Measurements from ENCODE around the gene FGF7. TPM values are rescaled to one million over a fixed set of nuclear protein-coding genes. Genes with fewer than 3 reads are reported as not detected.
"Not testable (repeated sequence)": the region's sequence is repeated elsewhere in the genome, so short reads cannot be mapped to it uniquely, and the experiment has no call there.

FGF7 gene
- total RNA-seq, 1 donor from 2014 or later: 137 TPM

- no peak overlapping the region for H3K4me3 ChIP-seq
- H3K4me1 ChIP-seq: no peaks in the 10 kb centered on the region
- H3K27ac ChIP-seq: no peak overlapping the region
- H3K9me3 ChIP-seq: no peaks in the 10 kb centered on the region
- no peaks in the 10 kb centered on the region for H3K36me3 ChIP-seq
- TF ChIP-seq POLR2A (IDR thresholded peaks at IDR 0.05) (no peak), POLR2AphosphoS5 (IDR thresholded peaks at IDR 0.05; ENCODE audit: insufficient read depth in 1 of 2, low read depth in 1 of 2) (no peak), CTCF (IDR thresholded peaks at IDR 0.05) (no peak)
- no peak for DNase-seq (ENCODE audit: extremely low spot score in 2 of 2)
- intact Hi-C loops (cut with DNase I): no loop called here
- H3K27me3 ChIP-seq: no peaks in the 10 kb centered on the region
These were observed 84.2 kb downstream of the FGF7 start for GRCh38 chr15:49507261-49507660.

GRCh38 chr15:49512739-49513138, 89.7 kb downstream of the FGF7 start:
- H3K9me3 ChIP-seq; H3K4me1 ChIP-seq; DNase-seq (ENCODE audit: extremely low spot score in 2 of 2); H3K27me3 ChIP-seq; H3K27ac ChIP-seq; H3K36me3 ChIP-seq; intact Hi-C loops (cut with DNase I); H3K4me3 ChIP-seq: not testable (repeated sequence)

- intact Hi-C loops (cut with DNase I): no loop called here
- Histone ChIP-seq H3K4me3 (no peak overlapping the region), H3K27ac (no peak overlapping the region), H3K27me3 (no peaks in the 10 kb centered on the region), H3K4me1 (no peaks in the 10 kb centered on the region), H3K9me3 (no peaks in the 10 kb centered on the region), H3K36me3 (no peaks in the 10 kb centered on the region)
- TF ChIP-seq POLR2A (IDR thresholded peaks at IDR 0.05) (no peak), POLR2AphosphoS5 (IDR thresholded peaks at IDR 0.05; ENCODE audit: insufficient read depth in 1 of 2, low read depth in 1 of 2) (no peak), CTCF (IDR thresholded peaks at IDR 0.05) (no peak)
- DNase-seq (ENCODE audit: extremely low spot score in 2 of 2): no peak
These were observed 98.8 kb downstream of the FGF7 start for GRCh38 chr15:49521802-49522201.

- H3K4me3 ChIP-seq: no peak overlapping the region
- intact Hi-C loops (cut with DNase I): no loop called here
- no peaks in the 10 kb centered on the region for H3K4me1 ChIP-seq
- TF ChIP-seq CTCF (IDR thresholded peaks at IDR 0.05) (no peak), POLR2A (IDR thresholded peaks at IDR 0.05) (no peak), POLR2AphosphoS5 (IDR thresholded peaks at IDR 0.05; ENCODE audit: insufficient read depth in 1 of 2, low read depth in 1 of 2) (no peak)
- H3K27ac ChIP-seq: no peak overlapping the region
- H3K9me3 ChIP-seq: no peaks in the 10 kb centered on the region
- no peak for DNase-seq (ENCODE audit: extremely low spot score in 2 of 2)
- no peaks in the 10 kb centered on the region for H3K27me3 ChIP-seq
- no peaks in the 10 kb centered on the region for H3K36me3 ChIP-seq
These were observed 105.2 kb downstream of the FGF7 start for GRCh38 chr15:49528289-49528688.

- no peak for DNase-seq (ENCODE audit: extremely low spot score in 2 of 2)
- no peak for TF ChIP-seq CTCF (IDR thresholded peaks at IDR 0.05)
- H3K27ac ChIP-seq: no peak overlapping the region
- H3K27me3 ChIP-seq: no peaks in the 10 kb centered on the region
- H3K4me3 ChIP-seq: no peak overlapping the region
- H3K4me1 ChIP-seq: no peaks in the 10 kb centered on the region
- no peaks in the 10 kb centered on the region for H3K36me3 ChIP-seq
- no peaks in the 10 kb centered on the region for H3K9me3 ChIP-seq
- intact Hi-C loops (cut with DNase I): no loop called here
These were observed 107.0 kb downstream of the FGF7 start for GRCh38 chr15:49530092-49530491.

Other genes with a start within 250 kb of the FGF7 start
- gene FAM227B, start 197.6 kb downstream of the FGF7 start, total RNA-seq: 2.9 TPM
- gene DTWD1, start 197.8 kb downstream of the FGF7 start, total RNA-seq: 13.3 TPM